Stimulated activated CD8-positive, alpha-beta memory T cell treated with anti-CD3 and anti-CD28 coated beads, Interleukin-7, amount 100 ng/mL, for 24 hours (primary cell): Measurements from ENCODE around the gene CDC42BPB.

Experiments used
- DNase-seq: peaks from one replicate; pipeline ENCODE4 v3.0.0-alpha.2; 2020; ENCODE audit warnings: low read depth

Gene CDC42BPB

GRCh38 chr14:102994689-102995088 is 62.7 kb downstream of the CDC42BPB start:
- no peak for DNase-seq

GRCh38 chr14:102993523-102993922 is 63.8 kb downstream of the CDC42BPB start:
- DNase-seq = no peak

GRCh38 chr14:102991376-102991775 is 66.0 kb downstream of the CDC42BPB start:
- no peak for DNase-seq

GRCh38 chr14:102988054-102988453 is 69.3 kb downstream of the CDC42BPB start:
- no peak for DNase-seq

- no peak for DNase-seq
Observed at GRCh38 chr14:102986810-102987579, 70.4 kb downstream of the CDC42BPB start.

GRCh38 chr14:102985665-102986064 is 71.7 kb downstream of the CDC42BPB start:
- DNase-seq = no peak

- DNase-seq = no peak
Observed at GRCh38 chr14:102984336-102985102, 72.8 kb downstream of the CDC42BPB start.

GRCh38 chr14:102983496-102983895 is 73.9 kb downstream of the CDC42BPB start:
- no peak for DNase-seq

- DNase-seq = no peak
Observed at GRCh38 chr14:102982852-102983470, 74.4 kb downstream of the CDC42BPB start.

- DNase-seq = no peak
Observed at GRCh38 chr14:102980409-102980810, 76.9 kb downstream of the CDC42BPB start.

GRCh38 chr14:102979406-102979805 is 77.9 kb downstream of the CDC42BPB start:
- no peak for DNase-seq

- no peak for DNase-seq
Observed at GRCh38 chr14:102977475-102977874, 79.9 kb downstream of the CDC42BPB start.

GRCh38 chr14:102975662-102976061 is 81.7 kb downstream of the CDC42BPB start:
- no peak for DNase-seq

- DNase-seq = no peak
Observed at GRCh38 chr14:102973706-102974285, 83.6 kb downstream of the CDC42BPB start.

GRCh38 chr14:102971836-102972606 is 85.3 kb downstream of the CDC42BPB start:
- no peak for DNase-seq

GRCh38 chr14:102971314-102971713 is 86.0 kb downstream of the CDC42BPB start:
- DNase-seq = no peak

- DNase-seq = no peak
Observed at GRCh38 chr14:102970496-102970895, 86.9 kb downstream of the CDC42BPB start.

GRCh38 chr14:102969901-102970300 is 87.4 kb downstream of the CDC42BPB start:
- DNase-seq = no peak

GRCh38 chr14:102969060-102969791 is 88.1 kb downstream of the CDC42BPB start:
- no peak for DNase-seq

GRCh38 chr14:102968306-102968705 is 89.0 kb downstream of the CDC42BPB start:
- DNase-seq = no peak

GRCh38 chr14:102967506-102967795 is 89.9 kb downstream of the CDC42BPB start:
- DNase-seq = no peak
